Sigmoid colon (tissue), 7 donors: ENCODE results near the gene SLC36A1. TPM values are rescaled to one million over a fixed set of nuclear protein-coding genes. Genes with fewer than 3 reads are reported as not detected.

Experiments
- DNase-seq: peaks from one replicate; pipeline ENCODE4 v3.0.0-alpha.2; 2019
- H3K27ac ChIP-seq, 4 donors: fragments of 200-600 bp; sonication (generic); one replicate each; pipeline ENCODE4 v1.5.1; 2016 to 2019; ENCODE audit warnings: mild to moderate bottlenecking in 1 of 4
- H3K27me3 ChIP-seq, 3 donors: fragments of 200-600 bp; sonication (generic); one replicate each; pipeline ENCODE4 v1.5.1; 2019; ENCODE audit warnings: mild to moderate bottlenecking in 1 of 3
- H3K36me3 ChIP-seq, 4 donors: fragments of 200-600 bp; sonication (generic); one replicate each; pipeline ENCODE4 v1.5.1; 2016 to 2019
- H3K4me1 ChIP-seq, 4 donors: fragments of 200-600 bp; sonication (generic); one replicate each; pipeline ENCODE4 v1.5.1; 2017 to 2019
- H3K4me3 ChIP-seq, 4 donors: fragments of 200-600 bp; sonication (generic); one replicate each; pipeline ENCODE4 v1.5.1; 2017 to 2019; ENCODE audit warnings: mild to moderate bottlenecking in 2 of 4, moderate library complexity in 1 of 4
- H3K9me3 ChIP-seq, 4 donors: fragments of 200-600 bp in 3 of 4; sonication (generic) in 3 of 4; one replicate each; pipeline versions ENCODE4 v1.5.1 to v1.6.1; 2013 to 2019
- CTCF ChIP-seq, 4 experiments: fragments of 450-650 bp in 3 of 4; fragments of 200-600 bp in 1 of 4; IDR thresholded peaks; one replicate each; pipeline ENCODE4 v1.5.1; 2016 to 2019; ENCODE audit warnings: antibody characterized with exemption in 4 of 4, mild to moderate bottlenecking in 3 of 4, moderate library complexity in 2 of 4
- EP300 ChIP-seq, 4 donors: sonication (generic); formaldehyde crosslinking; IDR thresholded peaks; one replicate each; pipeline ENCODE4 v1.6.1; 2017; ENCODE audit warnings: antibody characterized with exemption in 4 of 4
- POLR2A ChIP-seq, 2 donors: fragments of 450-650 bp; IDR thresholded peaks; one replicate each; pipeline ENCODE4 v1.6.1; 2016; ENCODE audit warnings: antibody characterized with exemption in 2 of 2, mild to moderate bottlenecking in 2 of 2, moderate library complexity in 2 of 2
- POLR2AphosphoS5 ChIP-seq, 4 donors: sonication (generic); formaldehyde crosslinking; IDR thresholded peaks; one replicate each; pipeline ENCODE4 v1.6.1; 2017; ENCODE audit warnings: antibody characterized with exemption in 4 of 4
- WGBS, 2 donors: extraction: QIAGEN DNeasy Blood & Tissue Kit; methylation state at CpG; one replicate each; pipeline ENCODE4 v1.1.7; 2013; 5-methylcytosine and 5-hydroxymethylcytosine counted together
- intact Hi-C: fragments of 100-400 bp; cut with DNase I; formaldehyde crosslinking; loops from one replicate; pipeline ENCODE4 v1.15.1; 2023
- polyA plus RNA-seq, 3 donors: library from polyadenylated mRNA; stranded (reverse); fragments of 200-250 nt; gene quantifications; one replicate each; pipeline ENCODE4 v1.2.3, GENCODE V29; 2013
- total RNA-seq, 4 donors: library from RNA; depleted of rRNA; stranded (reverse); fragments of >200 nt; gene quantifications; one replicate each; pipeline ENCODE4 v1.1.0, GENCODE V29; 2016
- donor health status: healthy with polysubstance abuse.
- donor health status: Bipolar disorder and iron deficiency.
- donor health status: healthy.

The SLC36A1 gene
- total and polyA plus RNA-seq, 7 donors, result 4.4 to 9.7 (median 7.6) TPM

DNA sequence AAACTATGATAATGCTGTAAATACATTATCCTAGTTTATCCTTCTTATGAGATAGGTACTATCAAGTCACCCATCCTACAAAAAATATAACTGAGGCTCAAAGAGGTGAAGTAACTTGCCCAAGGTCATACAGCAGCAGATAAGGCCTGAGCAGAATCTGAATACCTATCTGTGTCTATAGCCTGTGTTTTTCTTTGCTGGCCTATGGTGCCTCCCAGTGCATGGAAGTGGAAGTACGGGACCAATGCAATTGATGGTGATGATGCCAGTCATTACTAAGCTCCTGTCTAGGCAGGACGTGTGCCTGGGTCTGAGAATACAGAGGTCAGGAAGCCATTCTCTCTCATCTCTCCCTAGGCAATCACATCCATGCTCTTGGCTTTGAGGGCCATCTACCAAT lies 75.9 kb downstream of the SLC36A1 start:
- intact Hi-C loops, result no loop called here
- no peak for DNase-seq
- Histone ChIP-seq H3K36me3 (no peaks in the 10 kb centered on the region), H3K4me1 (no peaks in the 10 kb centered on the region), H3K27ac (no peak overlapping the region), H3K9me3 (no peaks in the 10 kb centered on the region), H3K27me3 (no peaks in the 10 kb centered on the region), H3K4me3 (no peak overlapping the region)
- TF ChIP-seq EP300 (IDR thresholded peaks at IDR 0.05) (no peak), CTCF (IDR thresholded peaks at IDR 0.05) (peak in 1 of 4 experiments; percentile 14)
- WGBS, 2 donors, result 28 to 58% methylated on average over 2 of the region's 2 CpGs

DNA sequence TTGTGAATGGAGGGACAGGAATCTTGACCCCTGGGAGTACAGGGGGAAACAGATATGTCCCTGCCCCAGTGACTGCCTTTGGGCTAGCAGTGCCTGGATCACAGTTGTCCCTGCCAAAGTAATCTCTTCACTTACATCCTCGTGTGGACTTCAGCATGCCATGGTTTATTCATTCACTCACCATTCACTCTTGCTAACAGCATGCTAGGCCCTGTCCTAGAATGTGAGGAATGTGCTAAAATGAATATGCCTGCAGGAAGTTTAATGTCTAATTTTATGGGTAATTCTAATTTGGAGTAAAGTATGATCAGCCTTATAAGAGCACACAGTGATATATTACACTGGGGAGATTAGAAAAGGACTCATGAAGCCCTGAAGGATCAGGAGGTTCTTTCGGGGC lies 80.8 kb downstream of the SLC36A1 start:
- TF ChIP-seq POLR2A (IDR thresholded peaks at IDR 0.05) (no peak), EP300 (IDR thresholded peaks at IDR 0.05) (no peak), CTCF (IDR thresholded peaks at IDR 0.05) (no peak), POLR2AphosphoS5 (IDR thresholded peaks at IDR 0.05) (no peak)
- H3K27ac ChIP-seq, result no peak overlapping the region
- H3K4me3 ChIP-seq, result no peak overlapping the region
- H3K9me3 ChIP-seq, result no peaks in the 10 kb centered on the region
- H3K36me3 ChIP-seq, result no peaks in the 10 kb centered on the region
- DNase-seq, result no peak
- 67 to 79% methylated on average over 2 of the region's 2 CpGs for WGBS, 2 donors
- H3K4me1 ChIP-seq, result no peaks in the 10 kb centered on the region
- intact Hi-C loops, result no loop called here
- no peaks in the 10 kb centered on the region for H3K27me3 ChIP-seq

GRCh38 chr5:151528996-151529395 lies 81.6 kb downstream of the SLC36A1 start:
- WGBS, 2 donors, result 83 to 84% methylated on average over 7 of the region's 7 CpGs
- Histone ChIP-seq H3K36me3 (no peaks in the 10 kb centered on the region), H3K4me3 (no peak overlapping the region), H3K27me3 (no peaks in the 10 kb centered on the region), H3K27ac (no peak overlapping the region), H3K4me1 (no peaks in the 10 kb centered on the region), H3K9me3 (no peaks in the 10 kb centered on the region)
- TF ChIP-seq EP300 (IDR thresholded peaks at IDR 0.05) (no peak), POLR2AphosphoS5 (IDR thresholded peaks at IDR 0.05) (no peak), POLR2A (IDR thresholded peaks at IDR 0.05) (no peak), CTCF (IDR thresholded peaks at IDR 0.05) (no peak)
- intact Hi-C loops, result no loop called here
- no peak for DNase-seq

DNA sequence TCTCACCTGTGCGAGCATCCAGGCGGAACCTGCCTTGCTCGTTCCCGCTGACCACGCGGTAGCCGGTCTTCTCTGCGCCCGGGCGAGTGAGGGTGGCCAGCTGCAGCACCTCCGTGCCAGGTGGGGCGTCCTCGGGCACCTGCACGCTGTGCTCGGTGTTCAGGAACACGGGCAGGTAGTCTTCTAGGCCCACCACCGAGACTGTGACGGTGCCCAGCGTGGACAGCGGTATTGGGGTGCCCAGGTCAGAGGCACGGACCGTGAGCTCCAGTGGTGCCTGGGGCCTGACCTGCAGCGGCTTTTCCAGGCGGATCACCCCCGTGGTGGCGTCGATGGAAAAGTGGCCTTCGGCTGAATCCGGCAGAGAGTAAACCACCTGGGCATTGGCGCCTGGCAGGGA lies 84.2 kb downstream of the SLC36A1 start:
- intact Hi-C loops, result no loop called here
- no peak for DNase-seq
- no peak overlapping the region for H3K27ac ChIP-seq
- no peaks in the 10 kb centered on the region for H3K9me3 ChIP-seq
- no peak for TF ChIP-seq CTCF (IDR thresholded peaks at IDR 0.05)
- TF ChIP-seq EP300 (IDR thresholded peaks at IDR 0.05), result no peak
- no peak for TF ChIP-seq POLR2A (IDR thresholded peaks at IDR 0.05)
- TF ChIP-seq POLR2AphosphoS5 (IDR thresholded peaks at IDR 0.05), result no peak
- H3K36me3 ChIP-seq, result no peaks in the 10 kb centered on the region
- no peak overlapping the region for H3K4me3 ChIP-seq
- WGBS, 2 donors, result 96% methylated on average over 30 of the region's 30 CpGs
- H3K4me1 ChIP-seq, result no peaks in the 10 kb centered on the region
- H3K27me3 ChIP-seq, result no peaks in the 10 kb centered on the region

DNA sequence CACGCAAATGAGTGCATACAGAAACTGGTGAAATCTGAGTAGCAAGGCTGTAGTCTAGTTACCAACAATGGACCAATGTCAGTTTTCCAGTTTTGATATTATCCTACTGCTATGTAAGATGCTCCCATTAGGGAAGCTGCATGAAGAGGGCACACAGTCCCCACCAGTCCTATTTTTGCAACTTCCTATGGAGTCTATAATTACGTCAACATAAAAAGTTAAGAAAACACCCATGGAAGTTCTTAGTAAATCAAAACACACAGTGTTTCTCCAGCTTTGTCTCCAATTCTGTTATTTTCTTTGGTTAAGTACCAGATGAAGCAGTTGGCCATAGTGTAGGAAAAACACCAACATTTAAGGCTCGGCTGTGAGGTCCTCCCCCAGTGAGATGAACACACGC lies 85.0 kb downstream of the SLC36A1 start:
- H3K27ac ChIP-seq, result no peak overlapping the region
- H3K4me1 ChIP-seq, result no peaks in the 10 kb centered on the region
- TF ChIP-seq POLR2A (IDR thresholded peaks at IDR 0.05) (no peak), EP300 (IDR thresholded peaks at IDR 0.05) (no peak), CTCF (IDR thresholded peaks at IDR 0.05) (no peak), POLR2AphosphoS5 (IDR thresholded peaks at IDR 0.05) (no peak)
- no peak overlapping the region for H3K4me3 ChIP-seq
- no peaks in the 10 kb centered on the region for H3K36me3 ChIP-seq
- no peaks in the 10 kb centered on the region for H3K27me3 ChIP-seq
- 88 to 91% methylated on average over 4 of the region's 4 CpGs for WGBS, 2 donors
- no peaks in the 10 kb centered on the region for H3K9me3 ChIP-seq
- no peak for DNase-seq
- intact Hi-C loops, result no loop called here
